ENCODE measurements around the gene TRAPPC13.
"Not testable (repeated sequence)": the region's sequence is repeated elsewhere in the genome, so short reads cannot be mapped to it uniquely, and the experiment has no call there.

TRAPPC13 gene, protein sequence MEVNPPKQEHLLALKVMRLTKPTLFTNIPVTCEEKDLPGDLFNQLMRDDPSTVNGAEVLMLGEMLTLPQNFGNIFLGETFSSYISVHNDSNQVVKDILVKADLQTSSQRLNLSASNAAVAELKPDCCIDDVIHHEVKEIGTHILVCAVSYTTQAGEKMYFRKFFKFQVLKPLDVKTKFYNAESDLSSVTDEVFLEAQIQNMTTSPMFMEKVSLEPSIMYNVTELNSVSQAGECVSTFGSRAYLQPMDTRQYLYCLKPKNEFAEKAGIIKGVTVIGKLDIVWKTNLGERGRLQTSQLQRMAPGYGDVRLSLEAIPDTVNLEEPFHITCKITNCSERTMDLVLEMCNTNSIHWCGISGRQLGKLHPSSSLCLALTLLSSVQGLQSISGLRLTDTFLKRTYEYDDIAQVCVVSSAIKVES

GRCh38 chr5:65624571-65625555, at the start of gene TRAPPC13, which contains the start of gene SHLD3:
TSS of gene TRAPPC13 (plus strand) at chr5:65625027. CDS start at chr5:65625061, 34 bp downstream.
TSS of gene SHLD3 (plus strand) at chr5:65625027. CDS start at chr5:65629588, 4,561 bp downstream.
- peak within 1 kb of the TSS; percentile 74 for H3K27ac ChIP-seq
- DNase-seq (ENCODE audit: low read depth, low spot score), result peak; percentile 52

DNA sequence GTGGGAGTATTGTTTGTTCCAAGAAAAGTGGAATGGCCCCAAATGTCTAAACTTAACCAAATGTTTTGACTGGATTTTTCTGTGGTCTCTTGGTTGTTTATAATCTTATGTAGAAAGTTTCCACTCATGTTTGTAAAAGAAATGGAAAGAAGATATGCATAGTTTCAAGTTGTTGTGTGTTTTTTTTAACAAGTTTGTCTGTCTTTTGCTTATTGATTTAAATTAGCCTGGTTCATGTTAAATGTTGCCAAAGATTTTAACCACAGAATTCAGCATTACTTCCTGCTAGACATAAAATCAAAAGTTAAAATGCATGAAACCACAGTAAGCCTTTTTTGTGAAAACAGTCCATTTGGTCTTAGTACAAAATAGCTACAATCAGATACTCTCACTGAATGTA, 47.7 kb upstream of the TRAPPC13 start:
- no peak overlapping the region for H3K27ac ChIP-seq
- DNase-seq (ENCODE audit: low read depth, low spot score), result no peak

DNA sequence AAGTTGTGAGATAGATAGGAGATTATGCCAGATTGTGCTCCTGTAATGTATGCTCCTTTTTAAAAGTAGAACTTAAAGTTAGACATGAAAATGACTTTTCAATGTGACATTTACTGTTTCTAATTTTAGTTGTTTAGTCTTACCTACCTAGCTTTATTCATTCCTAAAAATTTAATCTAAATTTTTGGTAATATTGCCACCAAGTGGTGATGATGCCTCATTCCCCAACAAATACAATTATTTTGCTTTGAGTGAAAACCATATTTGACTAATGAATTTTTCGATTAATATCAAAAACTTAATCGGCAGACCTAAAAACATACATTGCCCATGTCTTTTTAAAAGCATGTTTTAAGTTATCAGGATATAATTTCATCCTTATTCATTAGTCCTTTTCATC, 36.1 kb upstream of the TRAPPC13 start:
- no peak for DNase-seq (ENCODE audit: low read depth, low spot score)
- no peak overlapping the region for H3K27ac ChIP-seq

GRCh38 chr5:65601761-65602160, 23.1 kb upstream of the TRAPPC13 start:
- not testable (repeated sequence) for DNase-seq (ENCODE audit: low read depth, low spot score); H3K27ac ChIP-seq

GRCh38 chr5:65611524-65611923, 13.3 kb upstream of the TRAPPC13 start:
- DNase-seq (ENCODE audit: low read depth, low spot score), result peak; percentile 76
- peak overlapping the region; percentile 21 for H3K27ac ChIP-seq

DNA sequence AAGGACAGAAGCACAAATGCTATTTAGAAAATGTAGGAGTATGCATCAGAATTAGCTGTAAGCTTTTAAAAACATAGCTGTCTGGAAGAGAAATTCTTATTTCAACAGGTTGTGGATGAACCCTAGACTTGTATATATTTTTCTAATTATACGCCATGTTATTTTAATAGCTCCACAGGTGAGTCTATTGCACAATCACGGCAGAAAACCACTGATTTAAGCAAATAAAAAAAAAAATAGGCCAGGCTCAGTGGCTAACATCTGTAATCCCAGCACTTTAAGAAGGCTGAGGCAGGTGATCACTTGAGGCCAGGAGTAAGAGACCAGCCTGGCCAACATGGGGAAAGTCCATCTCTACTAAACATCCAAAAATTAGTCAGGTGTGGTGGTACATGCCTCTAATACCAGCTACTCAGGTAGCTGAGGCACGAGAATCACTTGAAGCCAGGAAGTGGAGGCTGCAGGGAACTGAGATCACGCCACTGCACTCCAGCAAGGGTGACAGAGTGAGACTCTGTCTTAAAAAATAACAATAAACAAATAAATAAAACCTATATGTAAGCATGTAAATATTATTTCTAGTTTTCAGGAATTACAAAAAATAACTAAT, 12.4 kb upstream of the TRAPPC13 start:
- no peak for DNase-seq (ENCODE audit: low read depth, low spot score)
- H3K27ac ChIP-seq, result peak overlapping the region; percentile 21

DNA sequence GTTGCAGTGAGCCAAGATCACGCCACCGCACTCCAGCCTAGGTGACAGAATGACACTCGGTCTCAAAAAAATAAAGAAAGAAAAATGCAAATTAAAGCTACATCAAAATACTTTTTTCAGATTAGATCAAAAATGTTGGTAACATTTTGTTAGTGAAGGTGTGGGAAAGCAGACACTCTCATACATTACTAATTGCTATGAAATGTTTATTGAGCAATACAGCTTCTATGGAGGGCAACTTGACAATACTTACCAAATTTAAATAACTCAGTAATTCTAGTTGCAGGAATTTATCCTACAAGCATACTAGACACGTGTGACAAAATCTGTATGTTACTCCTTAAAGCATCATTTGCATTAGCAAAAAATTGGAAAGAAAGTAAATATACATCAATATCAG, 4.8 kb upstream of the TRAPPC13 start:
- DNase-seq (ENCODE audit: low read depth, low spot score), result no peak
- H3K27ac ChIP-seq, result no peak overlapping the region

DNA sequence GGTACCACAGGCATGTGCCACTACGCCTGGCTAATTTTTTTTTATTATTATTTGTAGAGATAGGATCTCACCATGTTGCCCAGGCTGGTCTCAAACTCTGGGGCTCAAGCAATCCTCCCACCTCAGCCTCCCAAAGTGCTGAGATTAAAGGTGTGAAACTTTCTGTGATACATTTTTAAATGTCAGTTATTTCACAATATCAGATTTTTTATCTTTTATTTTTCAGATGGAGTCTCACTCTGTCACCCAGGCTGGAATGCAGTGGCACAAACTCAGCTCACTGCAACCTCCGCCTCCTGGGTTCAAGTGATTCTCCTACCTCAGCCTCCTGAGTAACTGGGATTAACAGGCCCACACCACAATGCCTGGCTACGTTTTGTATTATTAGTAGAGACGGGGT, 2.9 kb upstream of the TRAPPC13 start:
- not testable (repeated sequence) for H3K27ac ChIP-seq; DNase-seq (ENCODE audit: low read depth, low spot score)

GRCh38 chr5:65623482-65623881, 1.3 kb upstream of the TRAPPC13 start:
- DNase-seq (ENCODE audit: low read depth, low spot score), result no peak
- peak overlapping the region; percentile 74 for H3K27ac ChIP-seq

DNA sequence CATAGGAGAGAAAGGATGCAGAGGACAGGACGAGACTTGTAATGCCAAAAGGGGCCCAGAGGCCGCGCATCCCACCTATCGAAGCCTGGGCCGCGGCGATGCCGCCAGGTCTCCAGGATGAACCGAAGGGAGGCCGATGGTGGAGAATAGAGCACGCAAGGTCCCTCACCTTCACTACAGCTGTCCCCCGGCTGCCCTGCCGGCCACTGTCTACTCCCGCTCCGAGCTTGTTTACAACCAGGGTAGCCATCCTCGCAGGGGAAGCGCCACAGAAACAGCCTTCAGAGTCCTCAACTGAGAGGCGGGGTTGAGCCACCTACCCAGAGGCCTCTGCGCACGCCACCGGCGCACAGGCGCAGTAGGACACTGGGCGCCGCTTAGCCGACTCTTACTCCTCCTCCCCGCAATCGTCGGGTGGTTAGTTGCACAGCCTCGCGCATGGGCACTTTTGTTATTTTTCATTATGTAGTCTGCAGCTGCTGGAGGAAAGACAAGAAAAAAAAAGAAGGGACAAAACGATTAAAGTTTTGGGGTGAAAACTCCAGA, 729 bp upstream of the TRAPPC13 start, which contains the start of gene TRIM23:
TSS of gene TRIM23 (minus strand) at position 309 of the 546 bp plus-strand sequence. CDS start at position 250, 59 bp downstream.
- peak; percentile 73 for DNase-seq (ENCODE audit: low read depth, low spot score)
- peak within 1 kb of the TSS; percentile 74 for H3K27ac ChIP-seq

GRCh38 chr5:65625743-65626142, 916 bp downstream of the TRAPPC13 start:
- peak overlapping the region; percentile 74 for H3K27ac ChIP-seq
- no peak for DNase-seq (ENCODE audit: low read depth, low spot score)

DNA sequence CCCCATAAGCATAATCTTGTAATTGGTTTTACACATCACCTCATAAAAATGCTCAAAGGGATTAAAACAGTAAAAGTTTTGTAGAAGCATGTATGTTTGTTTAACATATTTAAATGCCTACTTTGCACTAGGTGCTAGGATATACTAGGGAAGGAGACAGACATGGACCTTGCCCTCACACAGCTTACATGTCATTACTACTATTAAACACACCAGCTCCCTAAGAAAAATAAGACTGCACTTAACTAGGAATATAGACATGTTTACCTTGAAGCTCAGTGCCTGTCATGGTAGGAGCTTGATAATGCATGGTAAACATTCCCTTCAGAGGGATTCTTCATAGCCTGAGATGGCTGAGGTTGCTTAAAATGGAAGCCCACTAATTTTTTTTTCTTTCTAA, 6.2 kb downstream of the TRAPPC13 start:
- no peak for DNase-seq (ENCODE audit: low read depth, low spot score)
- no peak overlapping the region for H3K27ac ChIP-seq

- DNase-seq (ENCODE audit: low read depth, low spot score), result no peak
- no peak overlapping the region for H3K27ac ChIP-seq
Observed at GRCh38 chr5:65640240-65640639, 15.4 kb downstream of the TRAPPC13 start.

DNA sequence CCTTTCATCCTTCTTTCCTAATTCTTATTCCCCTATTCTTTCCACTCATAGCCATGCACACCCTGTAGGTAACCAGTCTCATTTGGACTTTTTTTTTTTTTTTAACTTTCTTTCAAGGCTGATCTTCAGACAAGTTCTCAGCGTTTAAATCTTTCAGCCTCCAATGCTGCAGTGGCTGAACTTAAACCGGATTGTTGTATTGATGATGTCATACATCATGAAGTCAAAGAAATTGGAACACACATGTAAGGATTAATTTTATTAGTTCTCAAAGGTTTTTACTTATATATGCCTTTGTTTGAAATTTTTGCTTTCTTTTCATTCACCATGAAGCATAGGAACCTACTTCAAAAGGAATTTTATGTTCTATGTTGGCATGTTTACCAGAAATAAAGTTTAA, 22.1 kb downstream of the TRAPPC13 start:
- no peak for DNase-seq (ENCODE audit: low read depth, low spot score)
- no peak overlapping the region for H3K27ac ChIP-seq

DNA sequence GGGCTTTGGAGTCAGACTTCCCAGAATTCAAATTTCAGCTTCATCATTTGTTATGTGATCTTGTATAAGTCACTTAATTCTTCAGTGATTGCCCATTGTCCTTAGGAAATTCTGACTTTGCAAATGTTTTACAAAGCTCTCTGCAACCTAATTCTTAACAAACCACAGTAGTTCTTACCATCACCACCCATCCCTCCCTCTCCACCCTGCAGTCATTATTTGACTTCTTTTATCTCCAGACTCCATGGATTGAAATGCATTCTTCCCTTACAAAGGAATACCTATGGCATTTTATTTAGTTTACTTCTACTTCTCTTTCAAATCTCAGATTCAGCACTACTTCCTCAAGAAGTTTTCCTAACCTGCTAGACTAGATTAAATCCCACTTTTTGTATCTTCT, 23.1 kb downstream of the TRAPPC13 start:
- no peak overlapping the region for H3K27ac ChIP-seq
- DNase-seq (ENCODE audit: low read depth, low spot score), result no peak

- no peak overlapping the region for H3K27ac ChIP-seq
- DNase-seq (ENCODE audit: low read depth, low spot score), result no peak
Observed at GRCh38 chr5:65651144-65651543, 26.3 kb downstream of the TRAPPC13 start.

- DNase-seq (ENCODE audit: low read depth, low spot score), result no peak
- no peak overlapping the region for H3K27ac ChIP-seq
Observed at GRCh38 chr5:65654713-65655112, 29.9 kb downstream of the TRAPPC13 start.

- no peak overlapping the region for H3K27ac ChIP-seq
- no peak for DNase-seq (ENCODE audit: low read depth, low spot score)
Observed at GRCh38 chr5:65663804-65664521, 39.1 kb downstream of the TRAPPC13 start.

- DNase-seq (ENCODE audit: low read depth, low spot score), result no peak
- H3K27ac ChIP-seq, result no peak overlapping the region
Observed at GRCh38 chr5:65668696-65669095, 43.9 kb downstream of the TRAPPC13 start.

Data from epithelial cell of prostate (primary cell).